DMS153 (cell line): ENCODE data around the gene NFIB.

Experiments
- DNase-seq: peaks from one replicate; lab custom pipeline; 2025; lab: John Stamatoyannopoulos, UW

NFIB gene

GRCh38 chr9:14212697-14213420 is 101.1 kb downstream of the NFIB start:
- no peak for DNase-seq

- DNase-seq: no peak
These were observed 101.9 kb downstream of the NFIB start for GRCh38 chr9:14212077-14212476.

GRCh38 chr9:14211564-14211963 is 102.4 kb downstream of the NFIB start:
- DNase-seq: no peak

- DNase-seq: no peak
These were observed 103.5 kb downstream of the NFIB start for GRCh38 chr9:14210428-14210827.

GRCh38 chr9:14209399-14210345 is 104.3 kb downstream of the NFIB start:
- DNase-seq: no peak

- no peak for DNase-seq
These were observed 106.5 kb downstream of the NFIB start for GRCh38 chr9:14207352-14207995.

GRCh38 chr9:14205463-14205862 is 108.5 kb downstream of the NFIB start:
- DNase-seq: no peak

- DNase-seq: no peak
These were observed 110.4 kb downstream of the NFIB start for GRCh38 chr9:14203356-14204056.

GRCh38 chr9:14198841-14199455 is 115.0 kb downstream of the NFIB start:
- no peak for DNase-seq

GRCh38 chr9:14198047-14198840 is 115.7 kb downstream of the NFIB start:
- DNase-seq: no peak

- DNase-seq: no peak
These were observed 116.5 kb downstream of the NFIB start for GRCh38 chr9:14197325-14197858.

GRCh38 chr9:14193328-14193990 is 120.5 kb downstream of the NFIB start:
- no peak for DNase-seq

GRCh38 chr9:14192556-14192955 is 121.4 kb downstream of the NFIB start:
- no peak for DNase-seq

- DNase-seq: no peak
These were observed 122.4 kb downstream of the NFIB start for GRCh38 chr9:14191512-14191911.

- DNase-seq: no peak
These were observed 123.7 kb downstream of the NFIB start for GRCh38 chr9:14190240-14190639.

GRCh38 chr9:14189578-14189977 is 124.4 kb downstream of the NFIB start:
- no peak for DNase-seq

- no peak for DNase-seq
These were observed 124.8 kb downstream of the NFIB start for GRCh38 chr9:14189146-14189545.

GRCh38 chr9:14188538-14188937 is 125.4 kb downstream of the NFIB start:
- no peak for DNase-seq

- no peak for DNase-seq
These were observed 125.9 kb downstream of the NFIB start for GRCh38 chr9:14188011-14188410.

GRCh38 chr9:14186096-14186495 is 127.8 kb downstream of the NFIB start:
- no peak for DNase-seq
